Endodermal cell (in vitro differentiated cells): Measurements from ENCODE around the gene LRRN3. TPM values are rescaled to one million over a fixed set of nuclear protein-coding genes. Genes with fewer than 3 reads are reported as not detected.

Source experiments
- DNase-seq: peaks from one replicate; pipeline ENCODE4 v3.0.0-alpha.2; 2017
- H3K27ac ChIP-seq: 2 replicates; pipeline ENCODE4 v1.5.1; 2013; ENCODE audit warnings: mild to moderate bottlenecking, low read depth, low read length, moderate library complexity
- H3K27me3 ChIP-seq: 2 replicates; pipeline ENCODE4 v1.6.1; 2013; ENCODE audit warnings: mild to moderate bottlenecking, low read length, moderate library complexity; ENCODE audit not compliant: insufficient read depth, control insufficient read depth, poor library complexity, severe bottlenecking
- H3K36me3 ChIP-seq: 2 replicates; pipeline ENCODE4 v1.7.0; 2013; ENCODE audit warnings: mild to moderate bottlenecking, low read length, moderate library complexity; ENCODE audit not compliant: control insufficient read depth, insufficient read depth
- H3K4me1 ChIP-seq: one replicate; pipeline ENCODE4 v1.7.0; 2013; ENCODE audit warnings: low read length; ENCODE audit not compliant: control insufficient read depth, insufficient read depth
- H3K4me3 ChIP-seq: 2 replicates; pipeline ENCODE4 v1.5.1; 2013; ENCODE audit warnings: mild to moderate bottlenecking, low read length, moderate library complexity
- H3K9ac ChIP-seq: 2 replicates; pipeline ENCODE4 v1.6.1; 2013; ENCODE audit warnings: mild to moderate bottlenecking, low read length, moderate library complexity; ENCODE audit not compliant: poor library complexity, severe bottlenecking; ENCODE audit errors: extremely low read depth
- H3K9me3 ChIP-seq: 2 replicates; pipeline ENCODE4 v1.6.1; 2013; ENCODE audit warnings: mild to moderate bottlenecking, low read length, moderate library complexity; ENCODE audit not compliant: control insufficient read depth
- H3K27ac Mint-ChIP-seq: 2 replicates; pipeline ENCODE4 v1.8.0; 2020; ENCODE audit warnings: mixed read lengths
- H3K27me3 Mint-ChIP-seq: 2 replicates; pipeline ENCODE4 v1.8.0; 2021; ENCODE audit warnings: mild to moderate bottlenecking, mixed read lengths; ENCODE audit not compliant: insufficient read depth
- H3K36me3 Mint-ChIP-seq: 2 replicates; pipeline ENCODE4 v1.8.0; 2020; ENCODE audit warnings: low read depth, mixed read lengths
- H3K4me1 Mint-ChIP-seq: 2 replicates; pipeline ENCODE4 v1.8.0; 2020; ENCODE audit warnings: mixed read lengths
- H3K4me3 Mint-ChIP-seq: 2 replicates; pipeline ENCODE4 v1.8.0; 2020; ENCODE audit warnings: mild to moderate bottlenecking, moderate library complexity, mixed read lengths
- H3K9me3 Mint-ChIP-seq: 2 replicates; pipeline ENCODE4 v1.8.0; 2020; ENCODE audit warnings: mild to moderate bottlenecking, mixed read lengths
- CTCF ChIP-seq: fragments of 200-600 bp; sonication (generic); conservative IDR thresholded peaks from 2 replicates; pipeline ENCODE4 v1.5.0; 2021; ENCODE audit warnings: antibody characterized with exemption, mild to moderate bottlenecking
- WGBS, 2 experiments: methylation state at CpG; one replicate each; pipeline versions ENCODE4 v1.1.5 to v1.1.7; 2013; ENCODE audit warnings: missing lambda C conversion rate in 2 of 2, mixed read lengths in 1 of 2; ENCODE audit not compliant: insufficient coverage in 1 of 2, insufficient read length in 1 of 2; 5-methylcytosine and 5-hydroxymethylcytosine counted together
- total RNA-seq, 2 donors: library from RNA; stranded (reverse); fragmentation: NEBNext Ultra II Directional in 1 of 2; extraction: Animal tissue kit (Norgen Biotek cat#: 25700) in 1 of 2; gene quantifications; 2 replicates in 1 of 2; 3 replicates in 1 of 2; pipeline ENCODE4 v1.2.1, GENCODE V29; 2021

Gene LRRN3
- total RNA-seq, 2 donors from 2014 or later, result 1.3 TPM; not detected in 1

- no peaks in the 10 kb centered on the region for H3K36me3 ChIP-seq
- H3K4me1 ChIP-seq, result peaks cover 15% of the 10 kb centered on the region
- no peak overlapping the region for H3K4me3 ChIP-seq
- H3K9me3 Mint-ChIP-seq, result no peaks in the 10 kb centered on the region
- no peak overlapping the region for H3K4me3 Mint-ChIP-seq
- H3K36me3 Mint-ChIP-seq, result no peaks in the 10 kb centered on the region
- H3K27ac Mint-ChIP-seq, result no peak overlapping the region
- TF ChIP-seq CTCF, result no peak
- H3K27me3 Mint-ChIP-seq, result no peaks in the 10 kb centered on the region
- no peaks in the 10 kb centered on the region for H3K27me3 ChIP-seq
- peaks cover 67% of the 10 kb centered on the region for H3K4me1 Mint-ChIP-seq
- H3K9me3 ChIP-seq, result no peaks in the 10 kb centered on the region
- WGBS, 2 experiments, result 88 to 89% methylated on average over 1 to 4 of the region's 4 CpGs
- no peak for DNase-seq
- H3K9ac ChIP-seq, result no peak overlapping the region
- no peak overlapping the region for H3K27ac ChIP-seq
Observed at GRCh38 chr7:111093496-111093895, 2.6 kb downstream of the LRRN3 start.

- Mint-ChIP-seq H3K27ac (no peak overlapping the region), H3K36me3 (no peaks in the 10 kb centered on the region), H3K4me1 (peaks cover 68% of the 10 kb centered on the region), H3K4me3 (no peak overlapping the region), H3K27me3 (no peaks in the 10 kb centered on the region), H3K9me3 (no peaks in the 10 kb centered on the region)
- WGBS, 2 experiments, result no CpG with 5 or more reads among the region's 1 CpG
- Histone ChIP-seq H3K9me3 (no peaks in the 10 kb centered on the region), H3K27ac (no peak overlapping the region), H3K36me3 (no peaks in the 10 kb centered on the region), H3K27me3 (no peaks in the 10 kb centered on the region), H3K4me3 (no peak overlapping the region), H3K4me1 (peaks cover 15% of the 10 kb centered on the region), H3K9ac (no peak overlapping the region)
- no peak for TF ChIP-seq CTCF
- DNase-seq, result no peak
Observed at GRCh38 chr7:111094419-111094818, 3.5 kb downstream of the LRRN3 start.

GRCh38 chr7:111096997-111097396, 6.1 kb downstream of the LRRN3 start:
- Histone ChIP-seq H3K27ac (no peak overlapping the region), H3K9ac (no peak overlapping the region), H3K27me3 (no peaks in the 10 kb centered on the region), H3K4me1 (peaks cover 12% of the 10 kb centered on the region), H3K9me3 (no peaks in the 10 kb centered on the region), H3K36me3 (no peaks in the 10 kb centered on the region), H3K4me3 (no peak overlapping the region)
- peak overlapping the region; percentile 81 for H3K27ac Mint-ChIP-seq
- 18 to 33% methylated on average over 1 of the region's 3 CpGs for WGBS, 2 experiments
- peak; percentile 54 for TF ChIP-seq CTCF
- H3K4me3 Mint-ChIP-seq, result no peak overlapping the region
- no peaks in the 10 kb centered on the region for H3K36me3 Mint-ChIP-seq
- H3K27me3 Mint-ChIP-seq, result no peaks in the 10 kb centered on the region
- DNase-seq, result peak; percentile 65
- peaks cover 54% of the 10 kb centered on the region for H3K4me1 Mint-ChIP-seq
- H3K9me3 Mint-ChIP-seq, result no peaks in the 10 kb centered on the region
